Peyer's patch (tissue), 4 donors: Measurements from ENCODE around the gene WRAP73. TPM values are rescaled to one million over a fixed set of nuclear protein-coding genes. Genes with fewer than 3 reads are reported as not detected.
A peak's percentile ranks its signal among the peaks of the same experiment; 100 is the strongest.

Experiments used
- DNase-seq, 3 donors: peaks; one replicate each; pipeline ENCODE4 v3.0.0-alpha.2; 2017 to 2019
- H3K27ac ChIP-seq, 4 donors: fragments of 200-600 bp; sonication (generic); one replicate each; pipeline ENCODE4 v1.5.1; 2016 to 2019
- H3K27me3 ChIP-seq, 2 donors: fragments of 200-600 bp; sonication (generic); one replicate each; pipeline ENCODE4 v1.5.1; 2019
- H3K36me3 ChIP-seq, 3 donors: fragments of 200-600 bp; sonication (generic); one replicate each; pipeline ENCODE4 v1.5.1; 2016 to 2019
- H3K4me1 ChIP-seq, 4 donors: fragments of 200-600 bp; sonication (generic); one replicate each; pipeline ENCODE4 v1.5.1; 2016 to 2019
- H3K4me3 ChIP-seq, 4 donors: fragments of 200-600 bp; sonication (generic); 1 replicate in 3 of 4; 2 replicates in 1 of 4; pipeline ENCODE4 v1.5.1; 2016 to 2019; ENCODE audit warnings: mild to moderate bottlenecking in 1 of 4
- H3K9me3 ChIP-seq, 4 donors: fragments of 200-600 bp; sonication (generic); one replicate each; pipeline ENCODE4 v1.5.1; 2016 to 2019; ENCODE audit warnings: mild to moderate bottlenecking in 1 of 4
- POLR2A ChIP-seq, 2 donors: fragments of 450-650 bp; IDR thresholded peaks; one replicate each; pipeline ENCODE4 v1.5.1; 2017; ENCODE audit warnings: antibody characterized with exemption in 2 of 2, mild to moderate bottlenecking in 2 of 2, moderate library complexity in 2 of 2
- total RNA-seq, 4 donors: library from RNA; depleted of rRNA; stranded (reverse); fragments of >200 nt; gene quantifications; one replicate each; pipeline ENCODE4 v1.1.0, GENCODE V29; 2016
- TF ChIP-seq, protein P1 (sequence below), 6 experiments: fragments of 450-650 bp in 4 of 6; fragments of 200-600 bp in 2 of 6; sonication (generic) in 1 of 6; IDR thresholded peaks; one replicate each; pipeline ENCODE4 v1.5.1; 2017 to 2019; ENCODE audit warnings: antibody characterized with exemption in 6 of 6, mild to moderate bottlenecking in 3 of 6, moderate library complexity in 1 of 6

Gene WRAP73
- total RNA-seq, 4 donors from 2014 or later: 34.3 to 71.1 (median 49.4) TPM

DNA sequence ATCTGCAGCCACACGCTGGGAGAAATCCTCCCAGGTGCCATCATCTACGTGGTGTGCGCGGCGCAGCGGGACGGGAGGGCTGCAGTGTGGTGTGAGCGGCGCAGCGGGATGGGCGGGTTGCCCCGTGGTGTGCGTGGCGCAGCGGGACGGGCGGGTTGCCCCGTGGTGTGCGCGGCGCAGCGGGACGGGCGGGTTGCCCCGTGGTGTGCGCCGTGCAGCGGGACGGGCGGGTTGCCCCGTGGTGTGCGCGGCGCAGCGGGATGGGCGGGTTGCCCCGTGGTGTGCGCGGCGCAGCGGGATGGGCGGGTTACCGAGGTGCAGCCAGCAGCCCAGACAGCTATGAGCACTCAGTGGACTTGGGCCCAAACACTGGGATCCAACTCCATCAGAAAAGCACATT lies 4.7 kb downstream of the WRAP73 start:
- Histone ChIP-seq H3K4me3 (no peak overlapping the region), H3K36me3 (peaks cover 0 to 43% (median 0%) of the 10 kb centered on the region in 3 donors), H3K27me3 (no peaks in the 10 kb centered on the region), H3K27ac (no peak overlapping the region), H3K9me3 (no peaks in the 10 kb centered on the region), H3K4me1 (peaks cover 0 to 14% (median 4%) of the 10 kb centered on the region in 4 donors)
- peak in 1 of 3 donors; percentile 9 for DNase-seq
- TF ChIP-seq, protein P1, sequence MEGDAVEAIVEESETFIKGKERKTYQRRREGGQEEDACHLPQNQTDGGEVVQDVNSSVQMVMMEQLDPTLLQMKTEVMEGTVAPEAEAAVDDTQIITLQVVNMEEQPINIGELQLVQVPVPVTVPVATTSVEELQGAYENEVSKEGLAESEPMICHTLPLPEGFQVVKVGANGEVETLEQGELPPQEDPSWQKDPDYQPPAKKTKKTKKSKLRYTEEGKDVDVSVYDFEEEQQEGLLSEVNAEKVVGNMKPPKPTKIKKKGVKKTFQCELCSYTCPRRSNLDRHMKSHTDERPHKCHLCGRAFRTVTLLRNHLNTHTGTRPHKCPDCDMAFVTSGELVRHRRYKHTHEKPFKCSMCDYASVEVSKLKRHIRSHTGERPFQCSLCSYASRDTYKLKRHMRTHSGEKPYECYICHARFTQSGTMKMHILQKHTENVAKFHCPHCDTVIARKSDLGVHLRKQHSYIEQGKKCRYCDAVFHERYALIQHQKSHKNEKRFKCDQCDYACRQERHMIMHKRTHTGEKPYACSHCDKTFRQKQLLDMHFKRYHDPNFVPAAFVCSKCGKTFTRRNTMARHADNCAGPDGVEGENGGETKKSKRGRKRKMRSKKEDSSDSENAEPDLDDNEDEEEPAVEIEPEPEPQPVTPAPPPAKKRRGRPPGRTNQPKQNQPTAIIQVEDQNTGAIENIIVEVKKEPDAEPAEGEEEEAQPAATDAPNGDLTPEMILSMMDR (IDR thresholded peaks at IDR 0.05): no peak
- no peak for TF ChIP-seq POLR2A (IDR thresholded peaks at IDR 0.05)

DNA sequence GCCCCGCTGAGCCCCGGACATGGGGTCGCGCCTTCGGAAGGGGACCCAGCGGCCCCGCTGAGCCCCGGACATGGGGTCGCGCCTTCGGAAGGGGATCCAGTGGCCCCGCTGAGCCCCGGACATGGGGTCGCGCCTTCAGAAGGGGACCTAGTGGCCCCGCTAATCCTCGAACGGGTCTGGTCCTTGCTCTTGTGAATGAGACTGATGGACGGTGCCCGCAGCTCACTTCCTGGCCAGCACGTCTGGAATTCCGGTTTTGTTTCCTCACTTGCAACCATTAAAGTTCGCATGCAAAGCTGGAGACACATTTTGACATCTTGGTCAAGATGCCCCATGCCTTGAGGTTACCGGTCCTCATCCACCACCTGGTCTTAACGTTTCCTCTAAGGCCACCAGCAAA lies 5.6 kb downstream of the WRAP73 start:
- H3K27ac ChIP-seq: no peak overlapping the region
- peaks cover 0 to 53% (median 0%) of the 10 kb centered on the region in 3 donors for H3K36me3 ChIP-seq
- no peak overlapping the region for H3K4me3 ChIP-seq
- H3K4me1 ChIP-seq: peaks cover 0 to 9% (median 2%) of the 10 kb centered on the region in 4 donors
- H3K9me3 ChIP-seq: no peaks in the 10 kb centered on the region
- no peaks in the 10 kb centered on the region for H3K27me3 ChIP-seq
- TF ChIP-seq, protein P1 (IDR thresholded peaks at IDR 0.05): no peak
- TF ChIP-seq POLR2A (IDR thresholded peaks at IDR 0.05): no peak
- peak in 1 of 3 donors; percentile 6 for DNase-seq

DNA sequence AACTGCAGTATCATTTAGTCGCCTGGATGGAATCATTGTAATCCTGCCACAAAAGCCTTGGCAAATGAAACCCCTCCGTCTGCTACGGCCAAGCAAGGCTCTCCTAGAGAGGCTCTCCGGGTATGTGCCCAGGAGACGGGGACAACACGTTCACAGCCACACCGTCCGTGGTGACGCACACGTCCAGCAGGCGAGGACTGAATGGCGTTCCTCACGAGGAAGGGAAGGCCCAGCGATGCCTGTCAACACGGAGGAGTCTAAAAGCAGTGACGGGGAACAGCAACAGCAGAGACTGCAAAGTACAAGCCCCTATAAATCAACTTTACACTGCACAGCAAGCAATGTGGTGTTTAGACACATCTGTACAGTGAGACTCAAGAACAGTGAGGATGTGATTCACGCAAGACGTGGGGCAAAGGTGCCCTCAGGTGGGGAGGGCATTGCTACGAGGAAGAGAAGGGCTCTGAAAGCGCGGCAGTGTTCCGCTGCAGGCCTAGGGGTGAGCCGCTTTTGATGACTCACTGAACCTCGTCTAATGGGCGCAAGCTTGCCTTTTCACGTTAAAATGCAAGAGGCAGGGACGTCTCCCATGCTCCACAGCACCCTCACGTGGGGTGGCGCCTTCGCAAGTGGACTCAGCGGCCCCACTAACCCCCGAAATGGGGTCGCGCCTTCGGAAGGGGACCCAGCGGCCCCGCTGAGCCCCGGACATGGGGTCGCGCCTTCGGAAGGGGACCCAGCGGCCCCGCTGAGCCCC lies 6.8 kb downstream of the WRAP73 start:
- no peaks in the 10 kb centered on the region for H3K9me3 ChIP-seq
- H3K27ac ChIP-seq: no peak overlapping the region
- no peak overlapping the region for H3K4me3 ChIP-seq
- H3K27me3 ChIP-seq: no peaks in the 10 kb centered on the region
- TF ChIP-seq, protein P1 (IDR thresholded peaks at IDR 0.05): no peak
- no peak for TF ChIP-seq POLR2A (IDR thresholded peaks at IDR 0.05)
- H3K36me3 ChIP-seq: peaks cover 0 to 65% (median 0%) of the 10 kb centered on the region in 3 donors
- DNase-seq: peak in 1 of 3 donors; percentile 19
- H3K4me1 ChIP-seq: no peaks in the 10 kb centered on the region

DNA sequence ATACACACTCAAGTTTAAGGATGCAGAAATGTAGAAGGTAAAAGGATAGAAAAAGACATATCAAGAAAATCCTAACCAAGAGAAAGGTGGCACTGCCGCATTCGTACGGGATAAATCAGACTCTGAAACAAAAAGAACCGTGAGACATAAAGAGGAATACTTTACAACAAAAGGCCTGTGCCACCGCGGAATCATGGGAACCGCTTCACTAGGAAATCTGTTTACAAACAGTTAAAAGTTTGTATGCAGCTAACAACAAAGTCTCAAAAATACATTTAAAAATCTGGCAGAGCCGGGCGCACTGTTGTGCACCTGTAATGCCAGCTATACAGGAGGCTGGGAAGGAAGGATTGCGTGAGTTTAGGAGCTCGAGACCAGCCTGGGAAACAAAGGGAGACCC lies 8.1 kb downstream of the WRAP73 start:
- no peaks in the 10 kb centered on the region for H3K9me3 ChIP-seq
- no peaks in the 10 kb centered on the region for H3K27me3 ChIP-seq
- H3K4me3 ChIP-seq: no peak overlapping the region
- H3K36me3 ChIP-seq: peaks cover 0 to 70% (median 0%) of the 10 kb centered on the region in 3 donors
- no peak overlapping the region for H3K27ac ChIP-seq
- DNase-seq: peak in 1 of 3 donors; percentile 7
- no peaks in the 10 kb centered on the region for H3K4me1 ChIP-seq
- TF ChIP-seq, protein P1 (IDR thresholded peaks at IDR 0.05): no peak
- no peak for TF ChIP-seq POLR2A (IDR thresholded peaks at IDR 0.05)

DNA sequence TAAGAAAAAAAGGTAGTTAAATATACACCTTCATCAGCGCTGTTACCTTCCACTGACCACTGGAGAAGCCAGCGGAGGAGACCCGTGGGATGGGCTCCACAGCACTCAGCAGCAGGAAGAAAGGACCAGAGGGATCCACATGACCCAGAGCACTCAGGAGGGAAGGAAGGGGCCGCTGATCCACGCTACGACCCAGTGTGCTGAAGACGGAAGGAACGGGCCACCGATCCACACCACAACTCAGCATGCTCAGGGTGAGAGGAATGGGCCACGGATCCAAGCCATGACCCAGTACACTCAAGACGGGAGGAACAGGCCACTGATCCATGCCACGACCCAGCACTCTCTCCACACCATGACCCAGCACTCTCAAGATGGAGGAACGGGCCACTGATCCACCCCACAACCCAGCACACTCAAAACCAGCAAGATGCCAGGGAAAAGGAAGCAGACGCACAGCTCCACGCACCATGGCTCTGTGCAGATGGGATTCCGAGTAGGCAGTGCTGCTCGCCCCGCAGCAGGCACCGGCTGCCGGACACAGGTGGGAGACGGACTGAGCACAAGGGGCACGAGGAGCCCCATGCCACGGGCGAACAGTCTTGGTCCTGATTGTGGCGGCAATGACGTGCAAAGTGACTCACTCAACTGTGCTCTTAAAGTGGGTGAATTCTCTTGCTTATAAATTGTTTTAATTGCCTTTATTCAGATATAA lies 8.7 kb downstream of the WRAP73 start:
- peak in 1 of 3 donors; percentile 16 for DNase-seq
- Histone ChIP-seq H3K4me3 (no peak overlapping the region), H3K36me3 (peaks cover 0 to 70% (median 0%) of the 10 kb centered on the region in 3 donors), H3K27me3 (no peaks in the 10 kb centered on the region), H3K27ac (no peak overlapping the region), H3K9me3 (no peaks in the 10 kb centered on the region), H3K4me1 (no peaks in the 10 kb centered on the region)
- TF ChIP-seq POLR2A (IDR thresholded peaks at IDR 0.05): no peak
- TF ChIP-seq, protein P1 (IDR thresholded peaks at IDR 0.05): no peak
